Spinal cord (tissue), 10 donors: Measurements from ENCODE around the gene RBM23. TPM values are rescaled to one million over a fixed set of nuclear protein-coding genes. Genes with fewer than 3 reads are reported as not detected.
"Not testable (repeated sequence)": the region's sequence is repeated elsewhere in the genome, so short reads cannot be mapped to it uniquely, and the experiment has no call there.

Experiments
- DNase-seq, 6 donors: peaks; one replicate each; pipeline versions ENCODE4 v3.0.0 to v3.0.0-alpha.2; 2013 to 2015; ENCODE audit warnings: low spot score in 6 of 6, low read depth in 4 of 6
- H3K27ac ChIP-seq: one replicate; pipeline ENCODE4 v1.5.1; 2013; ENCODE audit warnings: low read depth, low read length, control low read depth
- H3K27me3 ChIP-seq: one replicate; pipeline ENCODE4 v1.6.1; 2013; ENCODE audit warnings: low read length; ENCODE audit not compliant: control insufficient read depth, insufficient read depth
- H3K36me3 ChIP-seq: one replicate; pipeline ENCODE4 v1.6.1; 2013; ENCODE audit warnings: low read length; ENCODE audit not compliant: control insufficient read depth, insufficient read depth
- H3K4me1 ChIP-seq: one replicate; pipeline ENCODE4 v1.6.1; 2013; ENCODE audit warnings: low read length; ENCODE audit not compliant: control insufficient read depth, insufficient read depth
- H3K4me3 ChIP-seq: one replicate; pipeline ENCODE4 v1.5.1; 2013; ENCODE audit warnings: low read depth, low read length, control low read depth
- H3K9me3 ChIP-seq: one replicate; pipeline ENCODE4 v1.6.1; 2013; ENCODE audit warnings: low read length; ENCODE audit not compliant: control insufficient read depth, insufficient read depth
- WGBS: methylation state at CpG from one replicate; pipeline ENCODE4 v1.1.5; 2013; ENCODE audit warnings: missing lambda C conversion rate; ENCODE audit not compliant: insufficient coverage; 5-methylcytosine and 5-hydroxymethylcytosine counted together
- polyA plus RNA-seq, 2 donors: library from polyadenylated mRNA; unstranded; fragments of 120-200 nt; gene quantifications; one replicate each; pipeline ENCODE4 v1.2.1, GENCODE V29; 2013; ENCODE audit not compliant: insufficient read length in 2 of 2
- total RNA-seq, 2 donors: library from RNA; depleted of rRNA in 1 of 2; stranded (reverse); fragments of 120-200 nt in 1 of 2; fragments of >200 nt in 1 of 2; gene quantifications; one replicate each; pipeline versions ENCODE4 v1.2.3 to v1.2.4, GENCODE V29; 2013 to 2014
- donor health status: healthy.

RBM23 gene
- total and polyA plus RNA-seq, 4 donors: 111 to 145 (median 126) TPM

DNA sequence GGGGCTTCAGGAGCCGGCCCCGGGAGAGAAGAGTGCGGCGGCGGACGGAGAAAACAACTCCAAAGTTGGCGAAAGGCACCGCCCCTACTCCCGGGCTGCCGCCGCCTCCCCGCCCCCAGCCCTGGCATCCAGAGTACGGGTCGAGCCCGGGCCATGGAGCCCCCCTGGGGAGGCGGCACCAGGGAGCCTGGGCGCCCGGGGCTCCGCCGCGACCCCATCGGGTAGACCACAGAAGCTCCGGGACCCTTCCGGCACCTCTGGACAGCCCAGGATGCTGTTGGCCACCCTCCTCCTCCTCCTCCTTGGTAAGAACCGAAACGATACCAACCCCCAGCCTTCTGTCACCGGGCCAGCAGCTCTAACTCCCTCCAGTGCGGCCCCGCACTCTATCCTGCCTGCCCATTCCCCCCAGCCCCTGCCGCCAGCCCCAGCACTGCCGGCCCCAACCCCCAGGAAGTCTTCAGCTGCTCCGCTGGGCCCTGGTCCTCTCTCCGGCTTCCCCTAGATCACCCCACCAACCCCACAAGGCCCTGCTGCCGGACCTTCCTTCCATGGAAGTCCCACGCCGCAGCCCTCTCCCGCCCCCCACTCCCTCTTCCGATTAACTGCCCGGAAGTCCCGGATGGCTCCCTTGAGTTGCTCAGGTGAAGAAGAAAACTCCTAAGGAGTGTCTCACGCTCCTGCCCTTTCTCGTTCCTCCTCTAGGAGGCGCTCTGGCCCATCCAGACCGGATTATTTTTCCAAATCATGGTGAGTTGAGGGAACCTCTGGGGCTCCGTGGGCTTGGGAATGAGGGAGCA is 46.7 kb downstream of the RBM23 start:
- no peaks in the 10 kb centered on the region for H3K9me3 ChIP-seq
- peaks cover 14% of the 10 kb centered on the region for H3K4me1 ChIP-seq
- 0% methylated on average over 35 of the region's 45 CpGs for WGBS
- H3K36me3 ChIP-seq: peaks cover 25% of the 10 kb centered on the region
- H3K27ac ChIP-seq: peak overlapping the region; percentile 67
- peak overlapping the region; percentile 55 for H3K4me3 ChIP-seq
- H3K27me3 ChIP-seq: no peaks in the 10 kb centered on the region
- DNase-seq: peak in 2 of 6 donors; percentile 83 to 89

DNA sequence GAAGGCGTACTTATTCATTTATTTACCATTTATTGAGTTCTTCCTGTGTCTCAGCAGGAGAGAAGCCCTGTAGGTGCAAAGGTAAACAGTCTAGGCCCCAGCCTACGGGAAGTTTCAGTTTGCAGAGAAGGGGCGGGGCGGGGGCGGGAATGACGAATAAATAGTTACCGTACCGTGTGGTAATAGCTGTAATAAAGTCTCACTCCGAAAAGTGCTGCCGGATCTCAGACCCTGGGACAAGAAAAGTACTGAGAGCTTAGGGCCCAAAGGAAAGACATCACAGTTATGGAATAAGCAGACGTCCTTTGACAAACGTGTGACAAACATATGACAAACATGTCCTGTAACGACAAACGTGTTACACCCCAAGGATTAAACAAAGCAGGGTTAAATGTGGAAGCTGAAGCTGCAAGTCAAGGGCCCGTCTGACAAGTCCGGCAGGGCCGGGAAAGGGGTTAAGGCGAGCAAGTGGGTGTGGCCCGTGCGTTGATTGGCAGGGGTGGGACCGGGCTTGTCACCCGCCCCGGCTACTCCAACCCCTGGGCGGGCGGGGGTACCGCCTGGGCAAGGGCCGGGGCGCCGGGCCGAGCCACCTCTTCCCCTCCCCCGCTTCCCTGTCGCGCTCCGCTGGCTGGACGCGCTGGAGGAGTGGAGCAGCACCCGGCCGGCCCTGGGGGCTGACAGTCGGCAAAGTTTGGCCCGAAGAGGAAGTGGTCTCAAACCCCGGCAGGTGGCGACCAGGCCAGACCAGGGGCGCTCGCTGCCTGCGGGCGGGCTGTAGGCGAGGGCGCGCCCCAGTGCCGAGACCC is 47.5 kb downstream of the RBM23 start, which contains the start of gene LRP10:
Gene LRP10 (plus strand): TSS at position 517 of the 809 bp plus-strand sequence. CDS start 564 bp downstream, outside the sequence.
- WGBS: 3% methylated on average over 48 of the region's 50 CpGs
- Histone ChIP-seq H3K4me3 (peak within 1 kb of the TSS; percentile 55), H3K4me1 (peaks cover 14% of the 10 kb centered on the region), H3K9me3 (no peaks in the 10 kb centered on the region), H3K27me3 (no peaks in the 10 kb centered on the region), H3K27ac (peak within 1 kb of the TSS; percentile 67), H3K36me3 (peaks cover 17% of the 10 kb centered on the region)
- peak in 4 of 6 donors; percentile 46 to 93 (median 69) for DNase-seq

DNA sequence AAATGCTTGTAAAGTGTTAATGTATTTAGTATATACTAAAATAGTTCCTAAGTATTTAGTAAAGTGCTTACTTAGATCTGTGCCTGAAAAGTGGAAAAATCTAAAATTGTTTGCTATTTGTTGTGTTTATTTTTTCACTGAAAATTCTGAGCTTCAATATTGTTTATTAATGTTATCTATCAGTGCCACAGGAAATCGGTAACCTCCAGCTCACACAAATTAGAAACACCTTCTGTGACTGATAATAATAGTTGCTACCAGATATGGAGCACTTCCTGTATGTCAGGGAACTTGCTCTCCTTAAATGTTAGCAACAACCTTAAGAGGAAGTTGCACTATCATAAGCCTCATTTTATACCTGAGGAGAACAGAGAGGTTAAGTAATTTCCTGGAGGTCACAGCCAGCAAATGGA is 48.1 kb downstream of the RBM23 start:
- peak overlapping the region; percentile 67 for H3K27ac ChIP-seq
- WGBS: no CpG with 5 or more reads among the region's 1 CpG
- DNase-seq: no peak
- peak overlapping the region; percentile 55 for H3K4me3 ChIP-seq
- no peaks in the 10 kb centered on the region for H3K9me3 ChIP-seq
- H3K4me1 ChIP-seq: peaks cover 14% of the 10 kb centered on the region
- no peaks in the 10 kb centered on the region for H3K27me3 ChIP-seq
- H3K36me3 ChIP-seq: peaks cover 11% of the 10 kb centered on the region

GRCh38 chr14:22866874-22867273 is 52.1 kb downstream of the RBM23 start:
- Histone ChIP-seq H3K4me1 (peaks cover 8% of the 10 kb centered on the region), H3K9me3 (no peaks in the 10 kb centered on the region), H3K27me3 (no peaks in the 10 kb centered on the region), H3K27ac (no peak overlapping the region), H3K36me3 (no peaks in the 10 kb centered on the region), H3K4me3 (no peak overlapping the region)
- 95% methylated on average over 5 of the region's 5 CpGs for WGBS
- DNase-seq: no peak

DNA sequence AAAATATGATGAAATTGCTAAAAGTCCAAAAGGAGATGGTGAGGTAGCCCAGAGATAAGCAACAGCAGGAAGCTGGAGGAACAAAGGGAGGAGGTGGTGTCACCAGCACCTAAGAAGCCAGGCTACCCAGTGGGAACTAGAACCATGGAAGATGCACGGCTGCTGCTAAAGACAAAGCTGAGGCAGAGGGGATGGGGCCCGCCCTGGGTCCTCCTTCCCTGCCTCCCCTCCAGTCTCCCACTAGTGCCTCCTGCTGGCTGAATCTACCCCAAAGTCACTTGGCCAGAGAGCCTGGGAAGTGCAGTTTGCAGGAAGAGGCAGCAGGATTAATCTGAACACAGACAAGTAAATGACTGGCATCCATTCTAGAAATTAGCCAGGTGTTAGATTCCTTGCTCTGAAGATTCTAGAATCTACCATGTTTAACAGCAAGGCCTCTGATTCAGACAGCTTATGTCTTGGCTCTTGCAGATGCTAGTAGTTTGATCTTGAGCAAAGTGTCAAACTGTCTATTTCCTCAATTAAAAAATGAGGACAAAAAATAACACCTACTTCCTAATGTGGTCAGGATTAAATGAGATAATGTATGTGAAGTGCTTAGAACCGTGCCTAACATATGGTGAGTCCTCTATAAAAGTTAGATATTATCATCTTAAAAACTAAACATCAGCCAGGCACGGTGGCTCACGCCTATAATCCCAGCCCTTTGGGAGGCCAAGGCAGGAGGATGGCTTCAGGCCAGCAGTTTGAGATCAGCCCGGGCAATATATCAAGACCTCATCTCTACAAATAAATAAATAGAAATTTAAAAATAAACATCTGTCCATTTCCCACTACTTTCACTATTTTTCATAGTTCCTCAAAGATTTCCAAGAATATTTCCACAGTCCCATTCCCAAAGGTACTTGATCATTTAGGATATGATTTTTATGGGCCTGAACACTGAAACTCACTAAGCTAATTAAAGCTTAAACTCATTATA is 53.2 kb downstream of the RBM23 start:
- peak in 1 of 6 donors; percentile 28 for DNase-seq
- Histone ChIP-seq H3K4me1 (peaks cover 5% of the 10 kb centered on the region), H3K27me3 (no peaks in the 10 kb centered on the region), H3K4me3 (no peak overlapping the region), H3K36me3 (no peaks in the 10 kb centered on the region), H3K9me3 (no peaks in the 10 kb centered on the region), H3K27ac (no peak overlapping the region)
- 40% methylated on average over 2 of the region's 6 CpGs for WGBS

DNA sequence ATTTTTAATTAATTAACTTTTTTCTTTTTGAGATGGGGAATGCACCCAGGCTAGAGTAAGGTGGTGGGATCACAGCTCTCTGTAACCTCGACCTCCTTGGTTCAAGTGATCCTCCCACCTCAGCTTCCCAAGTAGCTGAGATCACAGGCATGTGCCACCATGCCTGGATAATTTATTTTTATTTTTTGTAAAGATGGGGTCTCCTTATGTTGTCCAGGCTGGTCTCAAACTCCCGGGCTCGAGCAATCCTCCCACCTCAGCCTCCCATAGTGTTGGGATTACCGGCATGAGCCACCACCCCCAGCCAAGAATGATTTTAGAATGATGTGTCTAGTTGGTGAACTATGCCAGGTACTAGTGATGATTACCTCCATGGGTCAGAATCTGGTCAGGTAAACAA is 54.0 kb downstream of the RBM23 start:
- no peaks in the 10 kb centered on the region for H3K4me1 ChIP-seq
- DNase-seq: no peak
- no CpG with 5 or more reads among the region's 4 CpGs for WGBS
- H3K9me3 ChIP-seq: no peaks in the 10 kb centered on the region
- no peak overlapping the region for H3K27ac ChIP-seq
- H3K4me3 ChIP-seq: no peak overlapping the region
- no peaks in the 10 kb centered on the region for H3K27me3 ChIP-seq
- H3K36me3 ChIP-seq: no peaks in the 10 kb centered on the region

DNA sequence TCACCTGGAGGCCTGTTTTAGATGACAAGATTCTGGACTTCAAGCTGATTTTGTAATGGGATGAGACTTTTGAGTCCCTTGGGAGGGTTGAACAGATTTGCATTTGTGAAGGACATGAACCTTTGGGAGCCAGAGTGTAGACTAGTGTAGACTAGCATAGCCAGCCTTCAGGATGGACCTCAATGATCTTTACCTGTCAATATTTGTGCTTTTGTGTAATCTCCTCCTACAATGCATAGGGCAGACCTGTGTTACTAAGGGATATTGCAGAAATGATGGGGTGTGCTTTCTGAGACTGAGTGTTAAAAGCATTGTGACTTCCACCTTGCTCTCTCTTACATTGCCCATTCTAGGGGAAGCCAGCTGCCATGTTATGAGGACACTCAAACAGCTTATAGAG is 57.3 kb downstream of the RBM23 start:
- Histone ChIP-seq H3K4me3 (no peak overlapping the region), H3K27me3 (no peaks in the 10 kb centered on the region), H3K27ac (no peak overlapping the region), H3K36me3 (no peaks in the 10 kb centered on the region), H3K4me1 (no peaks in the 10 kb centered on the region), H3K9me3 (no peaks in the 10 kb centered on the region)
- no peak for DNase-seq

- H3K36me3 ChIP-seq, H3K27me3 ChIP-seq, H3K27ac ChIP-seq, H3K4me3 ChIP-seq, DNase-seq, H3K9me3 ChIP-seq, H3K4me1 ChIP-seq: not testable (repeated sequence)
- WGBS: 70% methylated on average over 2 of the region's 3 CpGs
Measured at GRCh38 chr14:22860377-22860776, 58.6 kb downstream of the RBM23 start.

DNA sequence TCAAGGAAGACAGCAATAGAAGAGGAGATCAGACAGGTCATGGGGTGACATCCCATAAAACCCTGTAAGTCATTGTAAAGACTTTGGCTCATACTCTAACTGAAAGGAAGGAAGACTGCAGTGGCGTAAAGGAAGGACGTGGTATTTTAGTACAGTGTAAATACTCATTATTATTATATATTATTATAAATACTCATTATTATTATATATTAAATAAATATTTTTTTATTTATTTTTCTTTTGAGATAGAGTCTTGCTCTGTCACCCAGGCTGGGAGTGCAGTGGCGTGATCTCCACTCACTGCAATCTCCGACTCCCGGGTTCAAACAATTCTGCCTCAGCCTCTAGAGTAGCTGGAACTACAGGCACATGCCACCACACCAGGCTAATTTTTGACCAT is 62.5 kb downstream of the RBM23 start:
- WGBS: 100% methylated on average over 3 of the region's 5 CpGs

More for the DNA sequence above, 62.5 kb downstream of the RBM23 start:
- no peak for DNase-seq
- Histone ChIP-seq H3K27me3 (no peaks in the 10 kb centered on the region), H3K4me1 (peaks cover 12% of the 10 kb centered on the region), H3K27ac (no peak overlapping the region), H3K9me3 (no peaks in the 10 kb centered on the region), H3K4me3 (no peak overlapping the region), H3K36me3 (no peaks in the 10 kb centered on the region)
